ENCODE data around the gene PIAS2.

- TF ChIP-seq CTCF (conservative IDR thresholded peaks at IDR 0.05; ENCODE audit: low read depth in 2 of 2) (no peak), CREB1 (CRISPR knock-in tag; IDR thresholded peaks at IDR 0.05; ENCODE audit: low read depth) (no peak), REST (IDR thresholded peaks at IDR 0.05; ENCODE audit: unreplicated experiment) (no peak)
These were observed 163.1 kb downstream of the PIAS2 start for GRCh38 chr18:46754188-46754587.
